ENCODE results near the gene NETO2. TPM values are rescaled to one million over a fixed set of nuclear protein-coding genes. Genes with fewer than 3 reads are reported as not detected.

The NETO2 gene
- total RNA-seq, 1 experiment from 2014 or later: 28.6 TPM

DNA sequence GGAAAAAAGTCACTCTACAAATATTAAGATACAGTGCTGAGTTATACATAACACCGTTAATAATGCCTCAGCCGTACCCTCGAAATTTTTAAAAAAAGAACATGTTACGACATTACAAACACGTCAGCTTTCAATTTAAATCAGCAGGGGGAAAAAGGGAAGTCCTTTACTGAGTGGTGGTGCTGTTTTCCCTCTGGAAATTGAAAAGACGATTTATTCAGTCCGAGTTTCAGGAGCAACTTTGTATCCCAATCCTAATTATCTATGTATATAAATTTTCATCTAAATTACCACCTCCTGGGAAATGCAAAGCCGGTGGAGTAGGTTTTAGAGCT lies 1.3 kb downstream of the NETO2 start:
- Histone ChIP-seq H3K79me2 (ENCODE audit: insufficient read depth, low read length) (peaks cover 1% of the 10 kb centered on the region; the same call in 1 of the 2 replicates), H3K4me2 (ENCODE audit: insufficient read depth, insufficient read length, low read length) (peak overlapping the region; percentile 54), H2BK15ac (ENCODE audit: low read depth, low read length) (no peak overlapping the region), H3K27ac (ENCODE audit: insufficient read length, low read depth, low read length) (no peak overlapping the region), H3K23me2 (ENCODE audit: insufficient read length, low read depth, low read length, poor library complexity, severe bottlenecking) (peaks cover 16% of the 10 kb centered on the region), H3T11ph (ENCODE audit: low read length) (no peak overlapping the region), H3K14ac (ENCODE audit: insufficient read depth, low read length) (no peak overlapping the region), H2BK20ac (ENCODE audit: low read depth, low read length, poor library complexity, severe bottlenecking) (no peak overlapping the region), H3K56ac (ENCODE audit: insufficient read length, low read depth, low read length) (no peak overlapping the region), H4K91ac (ENCODE audit: insufficient read length, low read depth, low read length) (no peak overlapping the region), H4K5ac (ENCODE audit: insufficient read length, low read depth, low read length) (no peak overlapping the region), H3K23ac (ENCODE audit: insufficient read length, low read depth, low read length) (no peak overlapping the region), H3K9me3 (ENCODE audit: control insufficient read depth, low read depth, low read length) (no peaks in the 10 kb centered on the region), H3K79me1 (ENCODE audit: insufficient read depth, low read depth, low read length, poor library complexity, severe bottlenecking) (no peaks in the 10 kb centered on the region), H3K27me3 (ENCODE audit: insufficient read depth, low read length) (peaks cover 3% of the 10 kb centered on the region; the same call in 1 of the 2 replicates), H4K8ac (replicated peaks; ENCODE audit: insufficient read length, low read depth, low read length) (no peak overlapping the region), H2BK120ac (ENCODE audit: low read depth, low read length, poor library complexity, severe bottlenecking) (no peak overlapping the region), H3K9ac (ENCODE audit: extremely low read depth, insufficient read length, low read length) (no peak overlapping the region), H3K4me1 (ENCODE audit: insufficient read depth, low read length) (no peaks in the 10 kb centered on the region), H3K4ac (ENCODE audit: low read depth, low read length) (no peak overlapping the region), H2BK5ac (ENCODE audit: insufficient read length, low read length) (no peak overlapping the region), H2AFZ (ENCODE audit: low read length) (no peak overlapping the region), H2BK12ac (ENCODE audit: insufficient read length, low read depth, low read length) (no peak overlapping the region), H4K20me1 (ENCODE audit: control insufficient read depth, insufficient read depth, insufficient read length) (no peaks in the 10 kb centered on the region), H2AK5ac (ENCODE audit: insufficient read length, low read length) (no peak overlapping the region), H3K18ac (ENCODE audit: insufficient read length, low read depth, low read length) (no peak overlapping the region)
- TF ChIP-seq, protein P1, sequence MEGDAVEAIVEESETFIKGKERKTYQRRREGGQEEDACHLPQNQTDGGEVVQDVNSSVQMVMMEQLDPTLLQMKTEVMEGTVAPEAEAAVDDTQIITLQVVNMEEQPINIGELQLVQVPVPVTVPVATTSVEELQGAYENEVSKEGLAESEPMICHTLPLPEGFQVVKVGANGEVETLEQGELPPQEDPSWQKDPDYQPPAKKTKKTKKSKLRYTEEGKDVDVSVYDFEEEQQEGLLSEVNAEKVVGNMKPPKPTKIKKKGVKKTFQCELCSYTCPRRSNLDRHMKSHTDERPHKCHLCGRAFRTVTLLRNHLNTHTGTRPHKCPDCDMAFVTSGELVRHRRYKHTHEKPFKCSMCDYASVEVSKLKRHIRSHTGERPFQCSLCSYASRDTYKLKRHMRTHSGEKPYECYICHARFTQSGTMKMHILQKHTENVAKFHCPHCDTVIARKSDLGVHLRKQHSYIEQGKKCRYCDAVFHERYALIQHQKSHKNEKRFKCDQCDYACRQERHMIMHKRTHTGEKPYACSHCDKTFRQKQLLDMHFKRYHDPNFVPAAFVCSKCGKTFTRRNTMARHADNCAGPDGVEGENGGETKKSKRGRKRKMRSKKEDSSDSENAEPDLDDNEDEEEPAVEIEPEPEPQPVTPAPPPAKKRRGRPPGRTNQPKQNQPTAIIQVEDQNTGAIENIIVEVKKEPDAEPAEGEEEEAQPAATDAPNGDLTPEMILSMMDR (conservative IDR thresholded peaks at IDR 0.05): no peak
- DNase-seq: no peak
- no CpG with 5 or more reads among the region's 8 CpGs for WGBS (ENCODE audit: extremely low coverage, insufficient read length, low lambda C conversion rate)
- peak overlapping the region; percentile 70 to 83 for H3K4me3 Mint-ChIP-seq
- peaks cover 21 to 30% of the 10 kb centered on the region in 2 experiments for H3K4me1 Mint-ChIP-seq
- H3K36me3 Mint-ChIP-seq (ENCODE audit: insufficient read depth in 1 of 3, low read depth in 3 of 3): no peaks in the 10 kb centered on the region; a peak in 1 of 7 replicates
- peaks cover 0 to 3% of the 10 kb centered on the region in 2 experiments; a peak in 1 of 5 replicates for H3K9me3 Mint-ChIP-seq
- H3K27me3 Mint-ChIP-seq (ENCODE audit: low read depth): peaks cover 35% of the 10 kb centered on the region
- H3K27ac Mint-ChIP-seq: no peak overlapping the region

All from H9 (cell line).